GM21786 (cell line): Measurements from ENCODE around the gene ELAPOR2.
A peak's percentile ranks its signal among the peaks of the same experiment; 100 is the strongest.
"Not testable (repeated sequence)": the region's sequence is repeated elsewhere in the genome, so short reads cannot be mapped to it uniquely, and the experiment has no call there.

Experiments
- ATAC-seq: cut with Tn5 transposase; IDR thresholded peaks from one replicate; pipeline ENCODE4 v1.9.1; 2021; ENCODE audit not compliant: unreplicated experiment

ELAPOR2 gene

DNA sequence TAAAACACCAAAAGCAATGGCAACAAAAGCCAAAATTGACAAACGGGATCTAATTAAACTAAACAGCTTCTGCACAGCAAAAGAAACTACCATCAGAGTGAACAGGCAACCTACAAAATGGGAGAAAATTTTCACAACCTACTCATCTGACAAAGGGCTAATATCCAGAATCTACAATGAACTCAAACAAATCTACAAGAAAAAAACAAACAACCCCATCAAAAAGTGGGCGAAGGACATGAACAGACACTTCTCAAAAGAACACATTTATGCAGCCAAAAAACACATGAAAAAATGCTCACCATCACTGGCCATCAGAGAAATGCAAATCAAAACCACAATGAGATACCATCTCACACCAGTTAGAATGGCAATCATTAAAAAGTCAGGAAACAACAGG lies 14.7 kb downstream of the ELAPOR2 start:
- not testable (repeated sequence) for ATAC-seq

DNA sequence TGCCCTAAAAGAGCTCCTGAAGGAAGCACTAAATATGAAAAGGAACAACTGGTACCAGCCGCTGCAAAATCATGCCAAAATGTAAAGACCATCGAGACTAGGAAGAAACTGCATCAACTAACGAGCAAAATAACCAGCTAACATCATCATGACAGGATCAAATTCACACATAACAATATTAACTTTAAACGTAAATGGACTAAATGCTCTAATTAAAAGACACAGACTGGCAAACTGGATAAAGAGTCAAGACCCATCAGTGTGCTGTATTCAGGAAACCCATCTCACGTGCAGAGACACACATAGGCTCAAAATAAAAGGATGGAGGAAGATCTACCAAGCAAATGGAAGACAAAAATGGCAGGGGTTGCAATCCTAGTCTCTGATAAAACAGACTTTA lies 17.9 kb downstream of the ELAPOR2 start:
- ATAC-seq = not testable (repeated sequence)

DNA sequence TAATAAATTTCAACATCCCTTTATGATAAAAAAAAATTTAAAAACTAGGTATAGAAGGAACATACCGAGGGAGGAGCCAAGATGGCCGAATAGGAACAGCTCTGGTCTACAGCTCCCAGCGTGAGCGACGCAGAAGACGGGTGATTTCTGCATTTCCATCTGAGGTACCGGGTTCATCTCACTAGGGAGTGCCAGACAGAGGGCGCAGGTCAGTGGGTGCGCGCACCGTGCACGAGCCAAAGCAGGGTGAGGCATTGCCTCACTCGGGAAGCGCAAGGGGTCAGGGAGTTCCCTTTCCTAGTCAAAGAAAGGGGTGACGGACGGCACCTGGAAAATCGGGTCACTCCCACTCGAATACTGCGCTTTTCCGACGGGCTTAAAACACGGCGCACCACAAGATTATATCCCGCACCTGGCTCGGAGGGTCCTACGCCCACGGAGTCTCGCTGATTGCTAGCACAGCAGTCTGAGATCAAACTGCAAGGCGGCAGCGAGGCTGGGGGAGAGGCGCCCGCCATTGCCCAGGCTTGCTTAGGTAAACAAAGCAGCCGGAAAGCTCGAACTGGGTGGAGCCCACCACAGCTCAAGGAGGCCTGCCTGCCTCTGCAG lies 19.7 kb downstream of the ELAPOR2 start:
- not testable (repeated sequence) for ATAC-seq

DNA sequence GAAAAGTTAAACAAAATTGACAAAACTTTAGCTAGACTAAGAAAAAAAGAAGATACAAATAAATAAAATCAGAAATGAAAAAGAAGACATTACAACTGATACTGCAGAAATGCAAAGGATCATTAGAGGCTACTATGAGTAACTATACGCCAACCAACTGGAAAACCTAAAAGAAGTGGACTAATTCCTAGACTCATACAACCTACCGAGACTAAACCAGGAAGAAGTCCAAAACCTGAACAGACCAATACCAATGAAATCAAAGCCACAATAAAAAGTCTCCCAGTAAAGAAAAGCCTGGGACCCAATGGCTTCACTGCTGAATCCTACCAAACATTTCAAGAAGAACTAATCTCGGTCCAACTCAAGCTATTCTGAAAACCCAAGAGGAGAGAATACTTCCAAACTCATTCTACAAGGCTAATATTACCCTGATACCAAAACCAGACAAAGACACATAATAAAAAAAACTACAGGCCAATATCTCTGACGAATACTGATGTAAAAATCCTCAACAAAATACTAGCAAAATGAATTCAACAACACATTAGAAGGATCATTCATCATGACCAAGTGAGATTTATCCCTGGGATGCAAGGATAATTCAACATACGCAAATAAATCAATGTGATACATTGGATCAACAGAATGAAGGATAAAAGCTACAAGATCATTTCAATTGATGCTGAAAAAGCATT lies 20.3 kb downstream of the ELAPOR2 start:
- no peak for ATAC-seq

DNA sequence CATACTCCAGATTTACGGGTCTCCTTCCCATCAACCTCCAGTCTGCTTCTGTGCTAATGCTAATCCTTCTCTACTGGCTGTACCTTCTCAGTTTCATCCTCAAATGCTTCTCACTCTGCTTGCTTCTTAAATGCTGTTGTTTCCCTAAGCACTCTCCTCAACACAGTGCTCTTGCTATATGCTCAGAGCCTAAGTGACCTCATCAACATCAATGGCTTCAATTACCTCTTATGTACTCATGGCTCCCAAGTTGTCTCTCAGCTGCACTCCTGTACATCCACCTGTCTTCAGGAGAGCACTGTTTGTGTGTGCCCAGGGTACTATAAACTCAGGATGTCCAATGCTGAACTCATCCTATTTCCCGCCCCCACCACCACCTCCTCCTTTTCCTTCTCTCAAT lies 22.5 kb downstream of the ELAPOR2 start:
- no peak for ATAC-seq

DNA sequence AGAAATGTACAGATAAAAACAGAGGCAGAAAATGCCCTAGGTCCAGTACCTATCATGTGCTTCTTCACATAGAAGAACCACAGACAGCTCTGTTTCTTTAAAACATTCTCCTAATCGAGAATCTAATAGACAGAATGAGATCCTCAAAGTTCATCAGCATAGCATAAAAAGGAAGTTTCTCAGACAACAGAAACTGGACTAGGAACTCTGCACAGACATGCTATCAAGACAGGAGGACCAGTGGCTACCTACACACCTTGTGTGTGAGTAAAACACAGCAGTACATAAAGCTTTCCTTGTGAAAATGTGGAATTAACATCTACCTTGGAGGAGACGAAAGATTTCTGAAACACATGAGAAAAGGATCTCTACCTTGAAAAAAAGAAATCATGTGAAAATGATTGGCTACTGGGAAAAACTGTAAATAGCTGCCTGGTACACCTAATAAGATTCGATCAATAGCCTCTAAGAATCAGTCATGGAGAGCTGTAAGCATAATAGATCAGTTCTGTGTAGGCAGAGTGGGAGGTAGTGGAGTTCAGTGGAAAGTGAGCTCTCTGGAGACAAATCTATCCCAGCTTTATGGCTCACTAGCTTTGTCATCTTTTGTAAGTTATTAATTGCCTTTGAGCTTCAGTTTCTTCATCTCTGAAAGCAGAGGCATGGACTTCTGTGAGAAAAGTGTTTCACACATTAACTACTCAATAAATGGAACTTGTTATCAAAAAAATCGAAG lies 26.7 kb downstream of the ELAPOR2 start:
- ATAC-seq = no peak

DNA sequence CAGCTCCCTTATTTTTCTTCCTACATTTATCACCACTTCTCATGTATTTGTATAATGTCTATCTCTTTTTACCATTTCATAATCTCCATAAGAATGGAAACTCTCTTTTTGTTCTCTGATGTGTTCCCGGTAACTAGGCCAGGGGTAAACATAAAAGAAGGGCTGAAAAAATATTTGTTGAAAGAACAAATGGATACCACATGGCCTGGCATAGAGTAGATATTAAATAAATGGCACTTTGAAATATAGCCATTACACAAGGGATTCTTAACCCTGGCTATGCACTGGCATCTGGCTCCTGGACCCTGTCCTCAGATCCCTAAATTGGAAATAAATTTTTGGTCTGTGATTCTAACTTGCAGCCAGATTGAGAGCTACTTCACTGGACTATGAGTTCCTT lies 30.4 kb downstream of the ELAPOR2 start:
- ATAC-seq = no peak

DNA sequence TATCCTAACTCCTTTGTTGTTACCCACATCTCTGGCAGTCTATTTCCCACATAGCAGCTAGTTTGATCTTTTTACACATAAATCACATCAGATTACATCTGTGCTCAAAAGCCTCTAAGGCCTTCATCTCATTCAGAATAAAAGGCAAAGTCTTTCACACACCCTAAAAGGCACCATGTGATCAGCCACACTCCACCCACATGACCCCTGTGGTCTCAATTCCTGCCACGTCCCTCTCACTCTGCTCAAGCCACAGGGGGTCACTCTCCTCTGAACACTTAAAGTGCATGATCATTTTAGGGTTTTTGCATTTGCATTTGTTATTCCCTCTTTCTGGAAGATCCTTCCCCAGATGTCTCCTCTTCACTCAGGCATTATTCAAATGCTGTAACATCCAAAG lies 30.8 kb downstream of the ELAPOR2 start:
- no peak for ATAC-seq

DNA sequence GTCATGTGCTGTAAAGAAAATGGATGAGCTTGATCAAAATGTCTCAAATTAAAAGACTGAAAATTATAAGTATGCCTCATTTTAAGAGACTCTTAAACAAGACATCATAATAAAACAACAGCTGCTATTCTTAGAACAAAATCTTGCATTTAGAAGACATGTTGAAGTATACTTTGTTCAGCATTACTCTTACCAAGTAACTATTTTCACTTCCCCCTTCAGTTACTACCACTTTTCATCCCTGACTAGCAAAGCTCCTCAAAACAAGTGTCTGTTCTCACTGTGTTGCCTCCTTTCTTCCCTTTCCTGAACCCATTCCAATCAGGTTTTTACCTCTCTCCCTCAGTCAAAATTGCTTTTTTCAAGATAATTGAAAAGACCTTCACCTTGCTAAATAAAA lies 31.6 kb downstream of the ELAPOR2 start:
- peak; percentile 95 for ATAC-seq

DNA sequence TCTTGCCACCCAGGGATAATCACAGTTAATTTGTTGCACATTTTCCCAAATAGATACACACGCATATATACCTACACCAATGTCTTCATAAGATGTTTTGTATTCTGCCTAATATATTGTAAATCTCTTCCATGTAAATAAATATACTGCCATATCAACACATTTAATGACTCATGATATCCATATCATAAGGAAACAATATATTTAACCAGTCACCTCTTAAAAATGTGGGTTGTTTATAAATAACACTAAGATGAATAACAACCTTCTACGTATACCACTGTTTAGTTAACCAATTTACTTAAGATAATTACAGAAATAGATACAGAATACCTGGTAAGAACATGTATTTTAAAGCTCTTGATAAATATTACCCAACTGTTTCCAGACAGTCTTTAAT lies 38.2 kb downstream of the ELAPOR2 start:
- ATAC-seq = no peak

DNA sequence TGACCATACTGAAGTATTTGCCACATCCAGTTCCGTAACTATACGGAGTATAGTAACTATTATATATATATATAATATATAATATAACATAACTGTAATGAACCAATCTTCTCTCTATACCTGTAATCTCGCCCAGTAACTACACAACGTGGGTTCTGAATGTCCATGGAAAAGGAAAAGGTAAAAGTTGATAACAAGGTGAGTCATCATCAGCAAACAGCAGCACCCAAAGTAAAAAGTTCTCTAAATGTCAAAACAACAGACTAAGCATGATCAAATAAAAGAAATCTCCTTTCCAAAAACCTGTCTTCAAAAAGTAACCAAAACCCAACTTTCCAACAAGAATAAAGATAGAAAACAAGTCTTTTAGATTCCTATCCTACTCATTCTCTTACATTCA lies 42.8 kb downstream of the ELAPOR2 start:
- ATAC-seq = no peak

DNA sequence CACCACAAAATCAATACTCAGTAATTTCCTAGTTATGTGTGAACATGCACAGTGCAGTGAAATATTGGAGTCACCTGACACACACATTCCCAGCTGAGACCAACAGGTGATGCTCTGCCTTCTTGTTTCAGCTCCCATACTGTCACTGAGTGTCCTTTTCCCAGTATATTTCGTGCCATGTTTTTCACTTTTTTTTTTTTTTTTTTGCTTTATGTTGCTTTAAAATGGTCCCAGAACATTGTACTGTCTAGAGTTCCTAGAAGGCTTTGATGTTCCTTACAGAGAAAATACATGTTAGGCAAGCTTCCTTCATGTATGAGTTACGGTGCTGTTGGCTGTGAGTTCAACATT lies 45.6 kb downstream of the ELAPOR2 start:
- ATAC-seq = no peak

DNA sequence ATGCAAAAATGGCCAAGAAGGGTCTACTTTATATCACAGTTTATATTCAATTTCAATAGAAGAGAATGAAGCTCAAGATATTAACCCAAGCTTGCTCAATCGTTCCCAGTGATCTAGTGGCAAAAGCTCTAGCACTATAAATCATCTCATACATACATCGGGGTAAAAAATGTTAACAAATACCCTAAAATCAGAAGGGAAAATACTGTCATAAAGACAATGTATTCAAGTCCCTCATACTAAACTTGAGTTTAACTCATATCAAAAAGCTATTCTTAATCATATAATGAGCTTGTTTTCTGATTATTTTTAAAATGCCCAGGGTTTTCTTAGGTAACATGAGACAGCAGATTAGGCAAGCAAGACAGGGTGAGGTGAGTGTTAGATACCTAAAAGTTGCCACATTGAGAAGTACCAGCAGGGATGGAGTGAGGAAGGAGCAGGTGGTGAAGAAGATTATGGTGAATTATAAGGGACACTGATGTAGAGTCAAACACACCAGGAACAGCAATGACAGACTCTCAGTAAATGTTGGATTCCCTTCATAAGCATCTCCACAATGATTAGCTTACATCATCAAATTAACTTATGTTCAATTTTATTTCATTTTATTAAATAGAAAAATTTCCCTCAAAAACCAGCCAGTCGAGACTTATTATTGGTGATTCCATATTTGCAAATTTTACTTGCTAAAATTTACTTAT lies 46.2 kb downstream of the ELAPOR2 start:
- ATAC-seq = no peak
